HG03460 (cell line): ENCODE data around the gene PPP2R3B.
"Not testable (repeated sequence)": the region's sequence is repeated elsewhere in the genome, so short reads cannot be mapped to it uniquely, and the experiment has no call there.

Experiments
- ATAC-seq: cut with Tn5 transposase; IDR thresholded peaks from one replicate; pipeline ENCODE4 v1.9.1; 2021; ENCODE audit not compliant: unreplicated experiment

PPP2R3B gene

GRCh38 chrX:353566-354535 is 32.9 kb downstream of the PPP2R3B start:
- no peak for ATAC-seq

GRCh38 chrX:352582-353314 is 34.0 kb downstream of the PPP2R3B start:
- ATAC-seq: no peak

- ATAC-seq: no peak
Observed at GRCh38 chrX:352181-352580, 34.5 kb downstream of the PPP2R3B start.

GRCh38 chrX:351736-352135 is 35.0 kb downstream of the PPP2R3B start:
- ATAC-seq: no peak

- ATAC-seq: not testable (repeated sequence)
Observed at GRCh38 chrX:351324-351641, 35.4 kb downstream of the PPP2R3B start.

GRCh38 chrX:350534-351323 is 36.0 kb downstream of the PPP2R3B start:
- ATAC-seq: no peak

GRCh38 chrX:350148-350533 is 36.6 kb downstream of the PPP2R3B start:
- no peak for ATAC-seq

GRCh38 chrX:349702-350101 is 37.0 kb downstream of the PPP2R3B start:
- no peak for ATAC-seq

- ATAC-seq: no peak
Observed at GRCh38 chrX:349196-349595, 37.5 kb downstream of the PPP2R3B start.

GRCh38 chrX:348461-349117 is 38.1 kb downstream of the PPP2R3B start:
- no peak for ATAC-seq

- no peak for ATAC-seq
Observed at GRCh38 chrX:347351-348117, 39.2 kb downstream of the PPP2R3B start.

- ATAC-seq: no peak
Observed at GRCh38 chrX:346034-346813, 40.5 kb downstream of the PPP2R3B start.

GRCh38 chrX:345020-345925 is 41.4 kb downstream of the PPP2R3B start:
- no peak for ATAC-seq

GRCh38 chrX:344371-344901 is 42.3 kb downstream of the PPP2R3B start:
- no peak for ATAC-seq

GRCh38 chrX:341541-342101 is 45.1 kb downstream of the PPP2R3B start:
- no peak for ATAC-seq

- ATAC-seq: no peak
Observed at GRCh38 chrX:340641-341423, 45.9 kb downstream of the PPP2R3B start.

- no peak for ATAC-seq
Observed at GRCh38 chrX:340121-340520, 46.6 kb downstream of the PPP2R3B start.
